ENCODE measurements around the gene ARHGAP25.

- TF ChIP-seq EZH2 (IDR thresholded peaks at IDR 0.05) = no peak
- TF ChIP-seq POLR2AphosphoS5 (IDR thresholded peaks at IDR 0.05; ENCODE audit: borderline replicate concordance, low read depth, low read length) = no peak
Measured at GRCh38 chr2:68767996-68768395, 33.4 kb downstream of the ARHGAP25 start.

Data from SK-N-MC (cell line).